Stimulated activated CD8-positive, alpha-beta memory T cell treated with anti-CD3 and anti-CD28 coated beads, Interleukin-2, amount 100 ng/mL, for 1 hour (primary cell): Measurements from ENCODE around the gene KIAA1614.
A peak's percentile ranks its signal among the peaks of the same experiment; 100 is the strongest.
"Not testable (repeated sequence)": the region's sequence is repeated elsewhere in the genome, so short reads cannot be mapped to it uniquely, and the experiment has no call there.

Experiments used
- DNase-seq, 2 donors: peaks; one replicate each; pipeline ENCODE4 v3.0.0-alpha.2; 2020; ENCODE audit warnings: low read depth in 2 of 2

Gene KIAA1614

GRCh38 chr1:180945151-180945550 lies 32.5 kb downstream of the KIAA1614 start:
- DNase-seq = no peak

GRCh38 chr1:180945551-180945950 lies 32.9 kb downstream of the KIAA1614 start:
- no peak for DNase-seq

- DNase-seq = no peak
These were observed 33.4 kb downstream of the KIAA1614 start for GRCh38 chr1:180946056-180946455.

- DNase-seq = no peak
These were observed 34.1 kb downstream of the KIAA1614 start for GRCh38 chr1:180946541-180947498.

- DNase-seq = no peak
These were observed 34.8 kb downstream of the KIAA1614 start for GRCh38 chr1:180947499-180947885.

- DNase-seq = no peak
These were observed 35.4 kb downstream of the KIAA1614 start for GRCh38 chr1:180947901-180948640.

GRCh38 chr1:180948641-180949615 lies 36.2 kb downstream of the KIAA1614 start:
- DNase-seq = no peak

- no peak for DNase-seq
These were observed 36.9 kb downstream of the KIAA1614 start for GRCh38 chr1:180949616-180950000.

- no peak for DNase-seq
These were observed 37.6 kb downstream of the KIAA1614 start for GRCh38 chr1:180950321-180950720.

GRCh38 chr1:180951186-180951745 lies 38.6 kb downstream of the KIAA1614 start:
- no peak for DNase-seq

GRCh38 chr1:180951836-180952656 lies 39.3 kb downstream of the KIAA1614 start:
- no peak for DNase-seq

GRCh38 chr1:180952657-180953013 lies 39.9 kb downstream of the KIAA1614 start:
- no peak for DNase-seq

- DNase-seq = no peak
These were observed 40.8 kb downstream of the KIAA1614 start for GRCh38 chr1:180953291-180954004.

- peak; percentile 37 to 39 for DNase-seq
These were observed 41.5 kb downstream of the KIAA1614 start for GRCh38 chr1:180954005-180954800.

GRCh38 chr1:180954801-180955165 lies 42.1 kb downstream of the KIAA1614 start:
- DNase-seq = no peak

- DNase-seq = no peak
These were observed 43.4 kb downstream of the KIAA1614 start for GRCh38 chr1:180956028-180956640.

- DNase-seq = not testable (repeated sequence)
These were observed 46.9 kb downstream of the KIAA1614 start for GRCh38 chr1:180959620-180960019.

GRCh38 chr1:180961622-180962021 lies 48.9 kb downstream of the KIAA1614 start:
- no peak for DNase-seq

GRCh38 chr1:180962178-180962577 lies 49.5 kb downstream of the KIAA1614 start:
- no peak for DNase-seq
